ENCODE results near the gene HDAC1.
"Not testable (repeated sequence)": the region's sequence is repeated elsewhere in the genome, so short reads cannot be mapped to it uniquely, and the experiment has no call there.

Gene HDAC1

GRCh38 chr1:32273391-32274208 lies 18.3 kb upstream of the HDAC1 start:
- POLR2A ChIA-PET: no interaction called here
- TF ChIP-seq CTCF (IDR thresholded peaks at IDR 0.05; ENCODE audit: control extremely low read depth, extremely low read depth, low read depth, missing control alignments): no peak
- peak; percentile 32 for DNase-seq (ENCODE audit: extremely low spot score)
- CTCF ChIA-PET: interaction anchor here (1.3 kb wide), 1 partner anchor 25 kb away, joined by 5 read pairs; no protein-coding TSS in a partner anchor

GRCh38 chr1:32274646-32275340 lies 17.1 kb upstream of the HDAC1 start:
- TF ChIP-seq CTCF (IDR thresholded peaks at IDR 0.05; ENCODE audit: control extremely low read depth, extremely low read depth, low read depth, missing control alignments): no peak
- CTCF ChIA-PET: no interaction called here
- DNase-seq (ENCODE audit: extremely low spot score): no peak
- POLR2A ChIA-PET: no interaction called here

- POLR2A ChIA-PET: no interaction called here
- TF ChIP-seq CTCF (IDR thresholded peaks at IDR 0.05; ENCODE audit: control extremely low read depth, extremely low read depth, low read depth, missing control alignments): no peak
- DNase-seq (ENCODE audit: extremely low spot score): no peak
- CTCF ChIA-PET: interaction anchor here (4.4 kb wide), 1 partner anchor 28 kb away, joined by 12 read pairs; no protein-coding TSS in a partner anchor
These were observed 16.5 kb upstream of the HDAC1 start for GRCh38 chr1:32275424-32275823.

GRCh38 chr1:32276032-32276782 lies 15.7 kb upstream of the HDAC1 start:
- ChIA-PET POLR2A (interaction anchor here (0.6 to 1.6 kb wide), 2 partner anchors 52 to 60 kb away, joined by 3 to 5 read pairs; partner anchors contain the start of gene MARCKSL1), CTCF (interaction anchor here (1.1 to 4.4 kb wide), 4 partner anchors 28 to 60 kb away, joined by 3 to 12 read pairs (median 3); partner anchors contain the start of gene MARCKSL1)
- no peak for TF ChIP-seq CTCF (IDR thresholded peaks at IDR 0.05; ENCODE audit: control extremely low read depth, extremely low read depth, low read depth, missing control alignments)
- no peak for DNase-seq (ENCODE audit: extremely low spot score)

GRCh38 chr1:32284777-32285176 lies 7.1 kb upstream of the HDAC1 start:
- POLR2A ChIA-PET; DNase-seq (ENCODE audit: extremely low spot score): not testable (repeated sequence)
- CTCF ChIA-PET: interaction anchor here (1.0 kb wide), 1 partner anchor 36 kb away, joined by 3 read pairs; no protein-coding TSS in a partner anchor

- no peak for DNase-seq (ENCODE audit: extremely low spot score)
- CTCF ChIA-PET: interaction anchor here (1.0 kb wide), 1 partner anchor 37 kb away, joined by 3 read pairs; no protein-coding TSS in a partner anchor
- no peak for TF ChIP-seq CTCF (IDR thresholded peaks at IDR 0.05; ENCODE audit: control extremely low read depth, extremely low read depth, low read depth, missing control alignments)
- POLR2A ChIA-PET: no interaction called here
These were observed 6.2 kb upstream of the HDAC1 start for GRCh38 chr1:32285658-32286057.
